ENCODE measurements around the gene NOPCHAP1. TPM values are rescaled to one million over a fixed set of nuclear protein-coding genes. Genes with fewer than 3 reads are reported as not detected.

NOPCHAP1 gene, protein sequence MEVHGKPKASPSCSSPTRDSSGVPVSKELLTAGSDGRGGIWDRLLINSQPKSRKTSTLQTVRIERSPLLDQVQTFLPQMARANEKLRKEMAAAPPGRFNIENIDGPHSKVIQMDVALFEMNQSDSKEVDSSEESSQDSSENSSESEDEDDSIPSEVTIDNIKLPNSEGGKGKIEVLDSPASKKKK
- 39.5 and 43.7 TPM in 2 replicates for total RNA-seq (2021; fragmentation: NEBNext Ultra II Directional; extraction: Animal tissue kit (Norgen Biotek cat#: 25700))
- polyA plus RNA-seq (2011; rRNA removed): 14.9 and 17.2 TPM in 2 replicates
- polyA plus RNA-seq (2011; cell fraction: cytosol; rRNA removed): 16.0 TPM
- 19.5 TPM for polyA plus RNA-seq (2011; cell fraction: nucleus; rRNA removed)
- 19.2 to 51.3 TPM (median 39.9 TPM) in 4 replicates for polyA plus RNA-seq (2012, experiment 1 of 2)
- 11.9 TPM for polyA plus RNA-seq (2012, experiment 2 of 2)
- 30.6 TPM for polyA plus RNA-seq (2013, experiment 1 of 2)
- polyA plus RNA-seq (2013, experiment 2 of 2): 33.2 TPM
- 18.7 and 21.9 TPM in 2 replicates for polyA minus RNA-seq (2011; rRNA and poly(A)+ RNA removed)
- polyA minus RNA-seq (2011; cell fraction: cytosol; rRNA and poly(A)+ RNA removed): 21.9 TPM
- 21.9 TPM for polyA minus RNA-seq (2011; cell fraction: nucleus; rRNA and poly(A)+ RNA removed)
- long read RNA-seq, experiment 1, full-length matches to known transcripts: 26 of 38 reads
- long read RNA-seq, experiment 1, partial matches to known transcripts: 2 of 38 reads
- long read RNA-seq, experiment 1, other reads (novel, unspliced or antisense): 10 of 38 reads
- long read RNA-seq, experiment 2: 0 reads

DNA sequence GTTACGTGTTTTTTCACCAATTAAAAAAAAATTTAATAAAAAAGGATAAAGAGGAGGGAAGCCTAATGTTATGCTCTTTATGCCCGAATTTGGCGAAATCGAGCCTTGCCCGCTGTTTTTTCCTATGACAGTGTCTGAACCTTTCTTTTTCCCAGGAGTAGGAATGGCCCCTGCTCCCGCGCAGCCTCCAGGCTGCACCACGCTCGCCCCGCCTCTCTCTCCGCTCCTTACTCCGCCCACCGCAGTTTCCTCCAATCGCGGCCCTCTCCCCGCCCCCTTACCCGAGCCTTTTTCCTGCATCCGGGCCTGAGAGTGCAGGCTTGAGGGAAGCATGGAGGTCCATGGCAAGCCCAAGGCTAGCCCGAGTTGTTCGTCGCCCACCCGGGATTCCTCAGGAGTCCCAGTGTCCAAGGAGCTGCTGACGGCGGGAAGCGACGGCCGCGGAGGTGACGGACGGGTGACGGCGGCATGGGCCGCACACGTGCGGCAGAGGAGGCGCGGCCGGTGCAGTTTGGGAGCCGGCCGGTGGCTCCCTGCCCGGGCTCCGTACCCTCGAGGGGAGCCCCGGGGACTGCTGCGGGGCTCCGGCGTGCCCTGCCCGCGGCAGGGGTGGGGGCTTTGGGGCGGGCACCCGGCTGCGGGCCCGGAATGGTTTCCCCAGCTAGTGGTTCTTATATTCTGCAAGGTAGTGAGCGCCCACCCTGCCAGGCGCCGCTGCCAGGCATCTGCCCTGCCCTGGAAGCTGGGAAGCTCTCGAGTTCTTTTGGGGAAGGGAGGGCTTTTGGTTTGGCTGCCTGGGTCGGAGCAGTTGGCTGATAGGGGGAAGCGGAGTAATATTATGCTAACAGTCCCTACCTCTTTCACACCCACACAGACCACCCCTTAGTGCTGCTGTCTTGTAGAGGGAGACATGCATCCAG, at the start of gene NOPCHAP1:
Gene NOPCHAP1, plus strand, starts transcription at position 295 of the 920 bp plus-strand sequence. Its CDS starts 37 bp downstream, at position 332.
- peaks cover 6 to 27% (median 12%) of the 10 kb centered on the region in 4 experiments; a peak in 5 of 8 replicates for H3K36me3 ChIP-seq (ENCODE audit: control insufficient read depth in 2 of 4, insufficient read depth in 4 of 4, low read length in 3 of 4)
- H3K18ac ChIP-seq (ENCODE audit: extremely low read depth, low read length): peak within 1 kb of the TSS; percentile 91; the same call in 1 of the 2 replicates
- CTCF ChIA-PET (ENCODE audit: partially characterized antibody): interaction anchor here (1.3 to 1.8 kb wide), 2 partner anchors 10 to 18 kb away, joined by 3 to 6 read pairs; no protein-coding TSS in a partner anchor
- peak within 1 kb of the TSS; percentile 88; the same call in 1 of the 2 replicates for H3K27ac ChIP-seq (ENCODE audit: low read depth, low read length)
- no peaks in the 10 kb centered on the region for H3K9me3 ChIP-seq (ENCODE audit: insufficient read depth in 2 of 2, low read depth in 1 of 2, low read length in 1 of 2)
- FAIRE-seq: no peak
- H3K9ac ChIP-seq (replicated peaks in 1 of 4; ENCODE audit: extremely low read depth in 1 of 4, low read depth in 3 of 4, low read length in 3 of 4): peak within 1 kb of the TSS; percentile 89 to 95 (median 92)
- peak within 1 kb of the TSS; percentile 91 for H4K91ac ChIP-seq (replicated peaks; ENCODE audit: insufficient read length, low read length)
- H3K23me2 ChIP-seq (ENCODE audit: low read depth, low read length): peaks cover 5% of the 10 kb centered on the region; the same call in 1 of the 2 replicates
- H3K27me3 ChIP-seq (replicated peaks in 1 of 4; ENCODE audit: control insufficient read depth in 3 of 4, extremely low read depth in 1 of 4, insufficient read depth in 3 of 4, low read length in 3 of 4): no peaks in the 10 kb centered on the region
- no peak within 1 kb of the TSS for H3K23ac ChIP-seq (ENCODE audit: insufficient read length)
- H4K5ac ChIP-seq (ENCODE audit: insufficient read length, low read depth, low read length): peak within 1 kb of the TSS; percentile 99
- H2AFZ ChIP-seq (ENCODE audit: low read length): peak within 1 kb of the TSS; percentile 92; the same call in 1 of the 2 replicates
- WGBS, 2 experiments (ENCODE audit: extremely low coverage in 1 of 2, insufficient coverage in 1 of 2, insufficient read length in 1 of 2, insufficient replicate concordance in 2 of 2, low coverage in 1 of 2, low lambda C conversion rate in 2 of 2, missing lambda C conversion rate in 1 of 2): 2% methylated on average over 38 of the region's 59 CpGs; no CpG with 5 or more reads in 1 of the 2 experiments
- peak within 1 kb of the TSS; percentile 84; the same call in 1 of the 2 replicates for H2BK5ac ChIP-seq (ENCODE audit: low read depth, low read length)
- H3K56ac ChIP-seq (replicated peaks; ENCODE audit: insufficient read length, low read depth, low read length): peak within 1 kb of the TSS; percentile 73
- no peak within 1 kb of the TSS for H3K14ac ChIP-seq (ENCODE audit: insufficient read length)
- H3K4me2 ChIP-seq (ENCODE audit: insufficient read depth in 1 of 2, low read depth in 2 of 2, low read length in 2 of 2): peak within 1 kb of the TSS; percentile 68 to 84
- H2BK120ac ChIP-seq (replicated peaks; ENCODE audit: low read depth, low read length): no peak within 1 kb of the TSS
- peak; percentile 69 to 97 for DNase-seq (ENCODE audit: low read depth in 1 of 2, low spot score in 2 of 2)
- H3K79me2 ChIP-seq (ENCODE audit: control insufficient read depth in 1 of 2, insufficient read depth in 2 of 2, low read length in 2 of 2): peaks cover 3 to 44% of the 10 kb centered on the region in 2 experiments; a peak in 3 of 4 replicates
- POLR2A ChIA-PET (ENCODE audit: partially characterized antibody): interaction anchor here (0.6 to 1.5 kb wide), 6 partner anchors 16 to 885 kb away, joined by 3 to 5 read pairs (median 3); no protein-coding TSS in a partner anchor
- no peak within 1 kb of the TSS for H3K4ac ChIP-seq (replicated peaks; ENCODE audit: insufficient read length, low read depth, low read length)
- no peak within 1 kb of the TSS for H2BK12ac ChIP-seq (ENCODE audit: low read depth, low read length)
- H3K4me3 ChIP-seq (ENCODE audit: extremely low read depth in 1 of 4, insufficient read depth in 2 of 4, low read depth in 3 of 4, low read length in 4 of 4): peak within 1 kb of the TSS; percentile 91 to 99 (median 94)
- peaks cover 0 to 2% of the 10 kb centered on the region in 2 experiments for H4K20me1 ChIP-seq (replicated peaks in 1 of 2; ENCODE audit: control insufficient read depth in 1 of 2, insufficient read depth in 2 of 2, low read length in 2 of 2)
- H4K8ac ChIP-seq (ENCODE audit: extremely low read depth, insufficient read depth, low read length): peak within 1 kb of the TSS; percentile 96
- H2BK20ac ChIP-seq (ENCODE audit: low read length): no peak within 1 kb of the TSS
- H2AK5ac ChIP-seq (ENCODE audit: low read depth, low read length): no peak within 1 kb of the TSS
- peaks cover 0 to 6% (median 3%) of the 10 kb centered on the region in 4 experiments; a peak in 3 of 7 replicates for H3K4me1 ChIP-seq (replicated peaks in 1 of 4; ENCODE audit: control insufficient read depth in 3 of 4, insufficient read depth in 4 of 4, low read length in 3 of 4)
- peaks cover 4% of the 10 kb centered on the region for H3K79me1 ChIP-seq (ENCODE audit: low read depth, low read length)
- no peak within 1 kb of the TSS; the same call in 1 of the 2 replicates for H2BK15ac ChIP-seq (ENCODE audit: low read length)
- TF ChIP-seq SRF (IDR thresholded peaks at IDR 0.05; ENCODE audit: low read depth, low read length): peak; percentile 6; the same call in 1 of the 2 replicates
- no peak for TF ChIP-seq SP4 (IDR thresholded peaks at IDR 0.05; ENCODE audit: low read length)
- peak; percentile 99 for TF ChIP-seq PHF8 (conservative IDR thresholded peaks at IDR 0.05; ENCODE audit: low read depth, low read length)
- TF ChIP-seq ASH2L (IDR thresholded peaks at IDR 0.05; ENCODE audit: low read length): peak; percentile 70
- peak; percentile 65 for TF ChIP-seq TAF7 (optimal IDR thresholded peaks at IDR 0.05; ENCODE audit: borderline replicate concordance, low read depth, low read length)
